GM12874 (cell line): ENCODE data around the gene AP4E1.

Experiments used
- TF ChIP-seq, protein P1 (sequence below): IDR thresholded peaks from 2 replicates; pipeline ENCODE4 v1.5.1; 2011; ENCODE audit warnings: low read depth, mild to moderate bottlenecking, control low read depth, low read length, moderate library complexity; ENCODE audit not compliant: insufficient read depth

Gene AP4E1

DNA sequence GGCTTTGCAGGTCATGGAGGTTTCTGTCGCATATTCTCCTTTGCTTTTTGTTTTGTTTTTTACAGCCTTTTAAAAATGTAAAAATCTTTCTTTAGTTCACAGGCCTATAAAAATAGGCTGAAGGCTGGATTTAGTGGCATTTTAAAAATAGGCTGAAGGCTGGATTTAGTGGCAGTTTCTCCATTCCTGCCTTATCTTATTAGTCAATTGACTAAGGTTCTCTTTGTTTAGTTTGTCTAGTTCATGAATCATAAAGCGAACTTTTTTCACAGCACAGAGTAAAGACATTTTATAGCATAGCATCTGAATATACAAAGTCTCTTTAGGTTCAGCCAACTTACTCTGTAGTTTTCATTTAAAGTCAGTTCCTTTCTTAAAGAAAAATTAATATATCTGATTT lies 31.4 kb downstream of the AP4E1 start:
- TF ChIP-seq, protein P1, sequence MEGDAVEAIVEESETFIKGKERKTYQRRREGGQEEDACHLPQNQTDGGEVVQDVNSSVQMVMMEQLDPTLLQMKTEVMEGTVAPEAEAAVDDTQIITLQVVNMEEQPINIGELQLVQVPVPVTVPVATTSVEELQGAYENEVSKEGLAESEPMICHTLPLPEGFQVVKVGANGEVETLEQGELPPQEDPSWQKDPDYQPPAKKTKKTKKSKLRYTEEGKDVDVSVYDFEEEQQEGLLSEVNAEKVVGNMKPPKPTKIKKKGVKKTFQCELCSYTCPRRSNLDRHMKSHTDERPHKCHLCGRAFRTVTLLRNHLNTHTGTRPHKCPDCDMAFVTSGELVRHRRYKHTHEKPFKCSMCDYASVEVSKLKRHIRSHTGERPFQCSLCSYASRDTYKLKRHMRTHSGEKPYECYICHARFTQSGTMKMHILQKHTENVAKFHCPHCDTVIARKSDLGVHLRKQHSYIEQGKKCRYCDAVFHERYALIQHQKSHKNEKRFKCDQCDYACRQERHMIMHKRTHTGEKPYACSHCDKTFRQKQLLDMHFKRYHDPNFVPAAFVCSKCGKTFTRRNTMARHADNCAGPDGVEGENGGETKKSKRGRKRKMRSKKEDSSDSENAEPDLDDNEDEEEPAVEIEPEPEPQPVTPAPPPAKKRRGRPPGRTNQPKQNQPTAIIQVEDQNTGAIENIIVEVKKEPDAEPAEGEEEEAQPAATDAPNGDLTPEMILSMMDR, result no peak

GRCh38 chr15:50940506-50940905 lies 32.0 kb downstream of the AP4E1 start:
- TF ChIP-seq, protein P1, result no peak

DNA sequence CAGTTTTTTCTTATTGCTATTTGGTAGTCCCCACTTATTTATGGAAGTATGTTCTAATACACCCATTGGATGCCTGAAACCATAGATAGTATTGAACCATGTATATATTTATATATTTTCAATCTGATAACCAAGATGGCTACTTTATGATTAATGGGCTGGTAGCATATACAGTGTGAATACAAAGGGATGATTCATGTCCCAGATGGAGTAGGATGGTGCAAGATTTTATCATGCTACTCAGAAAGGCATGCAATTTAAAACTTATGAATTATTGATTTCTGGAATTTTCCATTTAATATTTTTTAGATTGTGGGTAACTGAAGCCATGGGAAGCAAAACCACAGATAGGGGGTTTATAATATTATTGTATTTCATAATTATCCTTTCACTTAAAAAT lies 35.2 kb downstream of the AP4E1 start:
- TF ChIP-seq, protein P1, result no peak

DNA sequence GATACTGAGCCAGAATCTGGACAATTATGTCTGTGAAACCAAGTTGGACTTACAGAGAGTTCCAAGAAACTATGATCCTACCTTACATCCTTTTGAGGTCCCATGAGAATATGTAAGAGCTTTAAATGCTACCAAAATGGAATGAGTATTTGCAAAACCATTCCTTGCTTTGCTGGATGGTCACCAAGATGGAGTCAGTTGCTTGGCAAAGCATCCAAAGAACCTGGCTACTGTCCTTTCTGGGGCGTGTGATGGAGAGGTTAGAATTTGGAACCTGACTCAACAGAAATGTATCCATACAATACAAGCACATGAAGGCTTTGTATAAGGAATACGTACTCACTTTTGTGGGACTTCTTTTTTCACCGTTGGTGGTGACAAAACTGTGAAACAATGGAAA lies 36.2 kb downstream of the AP4E1 start:
- TF ChIP-seq, protein P1, result no peak

DNA sequence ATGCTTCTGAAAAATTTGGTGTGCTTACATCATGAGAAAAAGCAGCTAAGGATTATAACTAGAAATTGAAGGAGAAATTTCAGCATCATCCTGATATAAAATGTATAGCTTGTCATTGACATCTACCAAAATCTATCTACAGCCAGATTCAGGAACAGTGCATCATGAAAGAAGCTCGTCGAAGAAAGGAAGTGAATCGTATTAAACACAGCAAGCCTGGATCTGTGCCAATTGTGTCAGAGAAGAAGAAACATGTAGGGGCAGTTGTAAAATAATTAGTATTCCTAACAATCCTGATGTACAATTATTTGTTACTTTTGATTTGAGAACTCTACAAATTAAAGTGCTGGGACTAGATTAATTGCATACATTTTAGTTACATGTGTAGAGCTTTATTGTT lies 37.2 kb downstream of the AP4E1 start:
- TF ChIP-seq, protein P1, result no peak

DNA sequence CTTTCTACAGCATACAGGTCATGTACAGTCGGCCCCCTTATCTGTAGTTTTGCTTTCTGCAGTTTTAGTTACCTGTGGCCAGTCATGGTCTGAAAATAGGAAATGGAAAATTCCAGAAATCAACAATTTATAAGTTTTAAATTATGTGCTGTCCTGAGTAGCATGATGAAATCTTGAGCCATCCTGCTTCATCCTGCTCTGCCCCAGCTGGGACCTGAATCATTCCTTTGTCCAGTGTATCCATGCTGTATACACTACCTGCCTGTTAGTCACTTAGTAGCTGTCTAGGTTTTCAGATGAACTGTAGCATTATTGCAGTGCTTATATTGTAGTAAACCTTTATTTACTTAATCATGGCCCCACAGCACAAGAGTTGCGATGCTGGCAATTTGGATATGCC lies 44.8 kb downstream of the AP4E1 start:
- TF ChIP-seq, protein P1, result no peak

GRCh38 chr15:50959717-50960116 lies 51.2 kb downstream of the AP4E1 start:
- TF ChIP-seq, protein P1, result no peak

DNA sequence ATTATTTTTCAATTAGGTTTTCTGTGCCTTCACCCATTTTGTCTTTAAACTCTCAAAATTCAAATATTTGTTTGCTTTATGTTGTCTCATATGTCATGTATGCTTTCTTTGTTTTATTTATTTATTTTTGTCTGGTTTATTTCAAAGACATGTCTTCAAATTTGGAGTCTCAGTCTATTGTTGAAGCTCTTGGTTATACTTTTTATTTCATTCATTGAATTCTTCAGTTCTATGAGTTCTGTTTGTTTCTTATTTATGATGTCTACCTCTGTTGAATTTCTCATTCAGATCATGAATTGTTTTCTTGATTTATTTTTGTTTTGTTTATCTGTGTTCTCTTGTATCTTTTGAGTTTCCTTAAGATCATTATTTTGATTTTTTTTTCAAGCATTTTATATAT lies 55.6 kb downstream of the AP4E1 start:
- TF ChIP-seq, protein P1, result no peak
